Ishikawa (cell line): ENCODE results near the gene GDF2.

Source experiments
- CEBPB ChIP-seq: IDR thresholded peaks from 2 replicates; pipeline ENCODE4 v1.6.1; 2012
- EGR1 ChIP-seq: IDR thresholded peaks from 2 replicates; pipeline ENCODE4 v1.6.1; 2012
- EP300 ChIP-seq: IDR thresholded peaks from 2 replicates; pipeline ENCODE4 v1.6.1; 2012; ENCODE audit warnings: borderline replicate concordance
- FOXM1 ChIP-seq: IDR thresholded peaks from 2 replicates; pipeline ENCODE4 v1.6.1; 2012; ENCODE audit warnings: low read depth, borderline replicate concordance
- NFIC ChIP-seq: IDR thresholded peaks from 2 replicates; pipeline ENCODE4 v1.6.1; 2012
- RAD21 ChIP-seq: IDR thresholded peaks from 2 replicates; pipeline ENCODE4 v1.6.1; 2012; ENCODE audit warnings: low read depth
- REST ChIP-seq: IDR thresholded peaks from 2 replicates; pipeline ENCODE4 v1.6.1; 2012; ENCODE audit warnings: low read depth, mild to moderate bottlenecking
- TAF1 ChIP-seq: IDR thresholded peaks from 2 replicates; pipeline ENCODE4 v1.6.1; 2012; ENCODE audit warnings: low read depth, mild to moderate bottlenecking
- TCF12 ChIP-seq: IDR thresholded peaks from 2 replicates; pipeline ENCODE4 v1.6.1; 2012; ENCODE audit warnings: low read depth
- TEAD4 ChIP-seq: IDR thresholded peaks from 2 replicates; pipeline ENCODE4 v1.6.1; 2012
- USF1 ChIP-seq: IDR thresholded peaks from 2 replicates; pipeline ENCODE4 v1.6.1; 2012
- YY1 ChIP-seq: IDR thresholded peaks from 2 replicates; pipeline ENCODE4 v1.6.1; 2012; ENCODE audit warnings: low read depth
- TF ChIP-seq, protein P1 (sequence below): IDR thresholded peaks from 2 replicates; pipeline ENCODE4 v1.6.1; 2012

GRCh38 chr10:47283101-47283630 lies 39.1 kb upstream of the GDF2 start:
- no peak for TF ChIP-seq TEAD4
- no peak for TF ChIP-seq RAD21
- TF ChIP-seq EP300 = no peak
- TF ChIP-seq TAF1 = no peak
- TF ChIP-seq FOXM1 = no peak
- TF ChIP-seq NFIC = no peak
- TF ChIP-seq USF1 = no peak
- TF ChIP-seq, protein P1, sequence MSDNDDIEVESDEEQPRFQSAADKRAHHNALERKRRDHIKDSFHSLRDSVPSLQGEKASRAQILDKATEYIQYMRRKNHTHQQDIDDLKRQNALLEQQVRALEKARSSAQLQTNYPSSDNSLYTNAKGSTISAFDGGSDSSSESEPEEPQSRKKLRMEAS = no peak
- no peak for TF ChIP-seq EGR1
- TF ChIP-seq REST = no peak
- no peak for TF ChIP-seq CEBPB
- no peak for TF ChIP-seq YY1
- no peak for TF ChIP-seq TCF12
